Erythroblast (primary cell): ENCODE data around the gene TBC1D16.
"Not testable (repeated sequence)": the region's sequence is repeated elsewhere in the genome, so short reads cannot be mapped to it uniquely, and the experiment has no call there.

Source experiments
- DNase-seq, 2 experiments: peaks; one replicate each; lab custom pipeline; 2025; lab: John Stamatoyannopoulos, UW
- GATA1 ChIP-seq: IDR thresholded peaks from 2 replicates; pipeline ENCODE4 v1.6.1; 2011; ENCODE audit warnings: low read depth, mild to moderate bottlenecking, control low read depth, low read length, moderate library complexity
- POLR2A ChIP-seq: IDR thresholded peaks from 2 replicates; pipeline ENCODE4 v1.6.1; 2011; ENCODE audit warnings: mild to moderate bottlenecking, low read length

The TBC1D16 gene

DNA sequence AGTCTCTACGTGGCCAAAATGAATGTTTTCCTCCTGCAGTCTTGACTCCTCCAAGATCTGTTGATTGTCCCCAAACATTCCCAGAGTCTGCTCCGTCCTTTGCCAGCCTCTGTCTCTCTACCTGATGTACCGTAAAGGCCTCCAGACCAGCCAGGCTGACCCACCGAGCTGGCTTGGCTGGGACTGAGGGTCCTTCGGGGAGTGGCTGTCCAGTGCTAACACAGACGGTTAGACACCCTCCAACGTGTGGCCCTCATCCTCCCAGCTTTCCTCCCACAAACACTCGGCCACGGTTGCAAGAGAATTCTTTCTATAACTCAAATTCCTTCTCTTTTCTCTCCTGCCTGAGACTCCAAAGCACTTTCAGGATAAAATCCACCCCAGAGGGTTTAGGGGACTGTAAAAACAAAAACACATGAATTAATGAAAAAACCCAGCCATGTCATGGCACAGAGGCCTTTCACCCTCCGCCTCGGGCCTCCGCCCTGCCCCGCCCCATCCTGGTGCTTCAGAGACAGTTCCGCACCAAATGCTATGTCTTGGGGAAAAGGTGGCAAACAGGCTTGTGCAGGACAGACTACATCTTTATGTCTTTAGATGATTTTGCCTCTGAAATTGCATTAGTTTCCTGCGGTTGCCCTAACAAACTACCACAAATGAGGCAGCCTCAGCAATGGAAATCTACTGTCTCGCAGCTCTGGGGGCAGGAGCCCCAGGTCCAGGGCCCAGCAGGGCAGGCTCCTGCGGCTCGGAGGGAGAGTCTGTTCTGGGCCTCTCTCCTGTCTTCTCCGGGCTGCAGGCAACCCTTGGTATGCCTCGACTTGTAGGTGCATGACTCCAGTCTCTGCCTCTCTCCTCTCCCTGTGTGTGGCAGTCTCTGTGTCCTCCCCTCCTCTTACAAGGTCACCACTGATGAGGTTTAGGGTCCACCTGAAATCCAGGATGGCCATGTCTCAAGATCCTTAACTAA lies 124.0 kb downstream of the TBC1D16 start:
- TF ChIP-seq POLR2A: no peak
- no peak for TF ChIP-seq GATA1
- no peak for DNase-seq

DNA sequence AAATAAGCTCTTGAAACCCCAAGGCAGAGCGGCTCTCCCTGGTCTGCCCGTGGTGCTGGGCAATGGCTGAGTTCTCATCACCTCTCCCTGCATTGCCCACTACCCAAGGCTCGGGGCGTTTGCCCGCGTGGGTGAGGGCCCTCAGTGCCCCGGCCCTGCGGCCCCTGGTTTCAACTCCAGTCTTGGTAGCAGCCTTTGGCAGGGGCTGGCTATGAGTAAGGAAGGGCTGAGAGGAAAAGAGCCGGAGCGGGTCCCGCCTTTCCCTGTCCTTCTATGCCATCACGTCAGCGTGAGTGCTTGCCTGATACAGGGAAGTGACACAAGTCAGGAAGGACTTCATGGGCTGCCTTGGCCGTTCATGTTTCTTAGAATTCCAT lies 124.7 kb downstream of the TBC1D16 start:
- no peak for TF ChIP-seq GATA1
- no peak for TF ChIP-seq POLR2A

DNA sequence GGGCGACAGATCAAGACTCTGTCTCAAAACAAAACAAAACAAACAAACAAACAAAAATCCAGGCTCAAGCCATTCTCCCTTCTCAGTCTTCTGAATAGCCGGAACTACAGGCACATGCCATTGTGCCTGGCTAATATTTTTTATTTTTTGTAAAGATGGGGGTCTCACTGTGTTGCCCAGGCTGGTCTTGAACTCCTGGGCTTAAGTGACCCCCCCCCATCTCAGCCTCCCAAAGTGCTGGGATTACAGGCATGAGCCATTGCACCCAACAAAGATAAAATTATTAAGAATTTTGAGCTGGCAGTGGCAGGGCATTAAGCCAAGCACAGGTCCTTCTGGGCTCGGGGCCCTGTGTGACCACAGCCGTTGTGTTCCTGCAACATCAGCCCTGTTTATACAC lies 126.6 kb downstream of the TBC1D16 start:
- TF ChIP-seq POLR2A (no peak), GATA1 (no peak)
- no peak for DNase-seq

More for the DNA sequence above, 124.7 kb downstream of the TBC1D16 start:
- no peak for DNase-seq

DNA sequence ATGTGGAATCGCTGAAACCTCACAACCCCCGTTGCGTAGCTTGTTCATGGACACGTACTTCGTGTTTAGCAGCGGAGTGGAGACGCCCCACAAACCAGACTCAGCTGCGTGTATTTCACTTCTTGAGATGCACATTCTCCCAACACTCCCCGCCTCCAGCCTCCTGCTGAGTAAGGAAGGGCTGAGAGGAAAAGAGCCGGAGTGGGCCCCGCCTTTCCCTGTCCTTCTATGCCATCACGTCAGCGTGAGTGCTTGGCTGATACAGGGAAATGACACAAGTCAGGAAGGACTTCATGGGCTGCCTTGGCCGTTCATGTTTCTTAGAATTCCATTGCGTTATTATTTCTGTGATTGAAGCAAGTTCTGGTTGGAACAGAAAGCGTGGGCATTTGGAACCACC lies 127.8 kb downstream of the TBC1D16 start:
- no peak for DNase-seq
- TF ChIP-seq GATA1 (no peak), POLR2A (no peak)

GRCh38 chr17:79907217-79907715 lies 128.4 kb downstream of the TBC1D16 start:
- no peak for DNase-seq
- TF ChIP-seq GATA1 (no peak), POLR2A (no peak)

DNA sequence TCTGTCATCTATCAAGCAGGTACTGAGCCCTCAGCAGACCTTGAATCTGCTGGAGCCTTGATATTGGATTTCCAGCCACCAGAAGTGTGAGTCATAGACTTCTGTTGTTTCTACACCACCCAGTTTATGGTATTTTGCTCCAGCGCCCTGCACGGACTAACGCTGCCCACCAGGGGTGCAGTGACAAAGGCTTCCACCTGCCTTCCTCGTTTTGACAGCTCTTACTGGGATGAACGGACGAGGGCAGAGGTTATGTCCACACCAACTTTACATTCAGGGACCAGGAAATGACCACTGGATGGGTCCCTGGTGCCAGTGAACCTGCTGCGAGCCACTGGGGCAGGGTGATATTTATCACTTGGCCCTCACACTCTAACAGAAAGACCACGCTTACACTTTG lies 129.8 kb downstream of the TBC1D16 start:
- DNase-seq: no peak
- TF ChIP-seq POLR2A (no peak), GATA1 (no peak)

GRCh38 chr17:79904865-79905264 lies 130.8 kb downstream of the TBC1D16 start:
- TF ChIP-seq POLR2A (no peak), GATA1 (no peak)
- no peak for DNase-seq

GRCh38 chr17:79902146-79902791 lies 133.4 kb downstream of the TBC1D16 start:
- no peak for DNase-seq
- TF ChIP-seq POLR2A (no peak), GATA1 (no peak)

- DNase-seq: no peak
- TF ChIP-seq GATA1: no peak
- no peak for TF ChIP-seq POLR2A
Observed at GRCh38 chr17:79901131-79901530, 134.5 kb downstream of the TBC1D16 start.

DNA sequence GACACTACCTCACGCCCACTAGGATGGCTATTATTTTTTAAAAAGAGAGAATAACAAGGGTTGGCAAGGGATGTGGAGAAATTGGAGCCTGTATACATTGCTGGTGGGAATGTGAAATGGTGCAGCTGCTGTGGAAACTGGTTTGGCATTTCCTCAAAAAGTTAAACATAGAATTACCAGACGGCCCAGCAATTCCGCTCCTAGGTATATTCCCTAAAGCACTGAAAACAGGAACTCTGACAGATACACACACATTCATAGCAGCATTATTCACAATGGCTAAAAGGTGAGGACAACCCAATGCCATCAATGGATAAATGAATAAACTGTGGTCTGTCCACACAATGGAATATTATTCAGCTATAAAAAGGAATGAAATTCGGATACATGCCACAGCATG lies 136.1 kb downstream of the TBC1D16 start:
- TF ChIP-seq GATA1 (no peak), POLR2A (no peak)
- DNase-seq: no peak

- TF ChIP-seq GATA1: no peak
- no peak for TF ChIP-seq POLR2A
- DNase-seq: no peak
Observed at GRCh38 chr17:79897243-79898063, 138.2 kb downstream of the TBC1D16 start.

GRCh38 chr17:79893457-79893856 lies 142.2 kb downstream of the TBC1D16 start:
- not testable (repeated sequence) for DNase-seq

GRCh38 chr17:79892457-79893241 lies 143.0 kb downstream of the TBC1D16 start:
- DNase-seq: no peak
- TF ChIP-seq GATA1: no peak
- TF ChIP-seq POLR2A: no peak
